ENCODE results near the gene PSORS1C1. TPM values are rescaled to one million over a fixed set of nuclear protein-coding genes. Genes with fewer than 3 reads are reported as not detected.
A peak's percentile ranks its signal among the peaks of the same experiment; 100 is the strongest.

The PSORS1C1 gene
- total and polyA plus RNA-seq, 7 donors: 0.03 to 0.47 (median 0.07) TPM; not detected in 1

DNA sequence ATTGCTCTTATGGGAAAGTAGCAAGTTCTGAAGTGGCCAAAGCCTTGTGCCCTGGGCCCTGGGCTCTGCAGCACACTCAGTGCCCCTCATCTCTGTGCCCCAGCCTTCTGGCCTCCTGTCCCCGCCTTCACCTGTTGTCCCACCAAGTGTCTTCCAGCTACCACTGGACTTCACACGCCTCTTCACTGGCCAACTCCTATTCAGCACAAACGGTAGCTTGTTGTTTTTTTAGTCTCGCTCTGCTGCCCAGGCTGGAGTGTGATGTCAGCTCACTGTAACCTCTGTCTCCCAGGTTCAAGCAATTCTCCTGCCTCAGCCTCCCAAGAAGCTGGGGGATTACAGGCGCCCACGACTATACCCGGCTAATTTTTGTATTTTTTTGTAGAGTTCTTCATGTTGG is 38.2 kb downstream of the PSORS1C1 start:
- H3K4me3 ChIP-seq: no peak overlapping the region
- H3K4me1 ChIP-seq: no peaks in the 10 kb centered on the region
- peaks cover 0 to 51% of the 10 kb centered on the region in 2 donors for H3K36me3 ChIP-seq (ENCODE audit: insufficient read depth in 1 of 2, low read depth in 1 of 2)
- H3K27ac ChIP-seq: no peak overlapping the region
- intact Hi-C loops (cut with DNase I): no loop called here
- TF ChIP-seq, protein P1, sequence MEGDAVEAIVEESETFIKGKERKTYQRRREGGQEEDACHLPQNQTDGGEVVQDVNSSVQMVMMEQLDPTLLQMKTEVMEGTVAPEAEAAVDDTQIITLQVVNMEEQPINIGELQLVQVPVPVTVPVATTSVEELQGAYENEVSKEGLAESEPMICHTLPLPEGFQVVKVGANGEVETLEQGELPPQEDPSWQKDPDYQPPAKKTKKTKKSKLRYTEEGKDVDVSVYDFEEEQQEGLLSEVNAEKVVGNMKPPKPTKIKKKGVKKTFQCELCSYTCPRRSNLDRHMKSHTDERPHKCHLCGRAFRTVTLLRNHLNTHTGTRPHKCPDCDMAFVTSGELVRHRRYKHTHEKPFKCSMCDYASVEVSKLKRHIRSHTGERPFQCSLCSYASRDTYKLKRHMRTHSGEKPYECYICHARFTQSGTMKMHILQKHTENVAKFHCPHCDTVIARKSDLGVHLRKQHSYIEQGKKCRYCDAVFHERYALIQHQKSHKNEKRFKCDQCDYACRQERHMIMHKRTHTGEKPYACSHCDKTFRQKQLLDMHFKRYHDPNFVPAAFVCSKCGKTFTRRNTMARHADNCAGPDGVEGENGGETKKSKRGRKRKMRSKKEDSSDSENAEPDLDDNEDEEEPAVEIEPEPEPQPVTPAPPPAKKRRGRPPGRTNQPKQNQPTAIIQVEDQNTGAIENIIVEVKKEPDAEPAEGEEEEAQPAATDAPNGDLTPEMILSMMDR (IDR thresholded peaks at IDR 0.05): no peak
- H3K9me3 ChIP-seq: no peaks in the 10 kb centered on the region
- H3K27me3 ChIP-seq (ENCODE audit: insufficient read depth in 3 of 3, low read length in 2 of 3): no peaks in the 10 kb centered on the region
- no peak for ATAC-seq
- DNase-seq: peak in 1 of 2 donors; percentile 36
- 83 to 87% (median 87%) methylated on average over 7 of the region's 7 CpGs for WGBS, 3 donors

DNA sequence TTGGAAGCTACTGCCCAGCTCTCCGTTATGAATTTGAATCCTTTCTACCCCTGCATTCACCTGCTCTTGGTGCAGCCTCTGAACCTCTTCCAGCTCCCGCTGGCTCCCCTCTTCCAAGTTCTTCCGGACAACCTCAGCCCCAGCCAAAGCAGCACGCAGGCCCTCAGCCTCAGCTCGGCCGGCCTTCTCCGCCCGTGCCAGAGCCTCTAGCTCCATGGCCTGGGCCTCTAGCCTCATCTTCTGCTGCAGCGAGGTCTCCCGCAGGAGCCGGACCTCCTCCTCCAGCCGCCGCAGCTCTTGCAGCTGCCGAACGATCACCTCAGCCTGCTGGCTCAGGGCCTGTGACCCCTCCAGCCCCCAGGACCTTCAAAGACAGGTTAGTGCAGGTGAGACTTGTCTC is 39.8 kb downstream of the PSORS1C1 start:
- no peaks in the 10 kb centered on the region for H3K27me3 ChIP-seq (ENCODE audit: insufficient read depth in 3 of 3, low read length in 2 of 3)
- peaks cover 0 to 44% of the 10 kb centered on the region in 2 donors for H3K36me3 ChIP-seq (ENCODE audit: insufficient read depth in 1 of 2, low read depth in 1 of 2)
- no peak overlapping the region for H3K27ac ChIP-seq
- peaks cover 5% of the 10 kb centered on the region for H3K4me1 ChIP-seq
- TF ChIP-seq, protein P1 (IDR thresholded peaks at IDR 0.05): no peak
- H3K9me3 ChIP-seq: no peaks in the 10 kb centered on the region
- H3K4me3 ChIP-seq: no peak overlapping the region
- WGBS, 3 donors: 83 to 92% (median 91%) methylated on average over 15 of the region's 15 CpGs
- DNase-seq: no peak
- ATAC-seq: no peak
- intact Hi-C loops (cut with DNase I): no loop called here

DNA sequence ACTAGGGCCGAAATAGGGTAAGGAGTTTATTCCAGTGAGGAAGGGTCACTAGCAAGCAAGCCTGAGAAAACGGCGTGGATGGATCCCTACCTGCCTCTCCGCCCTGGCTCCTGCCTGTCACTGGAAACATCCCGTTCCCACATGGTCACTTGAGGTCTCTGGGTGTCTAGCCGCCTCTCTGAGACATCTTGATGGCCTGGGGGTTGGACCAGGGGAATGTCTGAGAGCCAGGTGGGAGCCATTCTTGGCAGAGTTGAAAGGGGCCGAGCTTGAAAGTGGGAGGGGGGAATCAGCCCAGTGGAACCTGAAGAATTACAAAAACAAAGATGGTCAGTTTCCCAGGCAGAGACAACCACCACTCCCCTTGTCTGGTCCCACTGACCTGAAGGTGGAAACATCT is 42.0 kb downstream of the PSORS1C1 start:
- TF ChIP-seq, protein P1 (IDR thresholded peaks at IDR 0.05): no peak
- Histone ChIP-seq H3K27me3 (ENCODE audit: insufficient read depth in 3 of 3, low read length in 2 of 3) (no peaks in the 10 kb centered on the region), H3K4me1 (peaks cover 6% of the 10 kb centered on the region), H3K4me3 (no peak overlapping the region), H3K9me3 (no peaks in the 10 kb centered on the region), H3K27ac (no peak overlapping the region), H3K36me3 (ENCODE audit: insufficient read depth in 1 of 2, low read depth in 1 of 2) (peaks cover 0 to 32% of the 10 kb centered on the region in 2 donors)
- DNase-seq (peak in 1 of 2 donors; percentile 28), ATAC-seq (no peak)
- 91 to 96% (median 95%) methylated on average over 7 of the region's 7 CpGs for WGBS, 3 donors
- intact Hi-C loops (cut with DNase I): no loop called here

DNA sequence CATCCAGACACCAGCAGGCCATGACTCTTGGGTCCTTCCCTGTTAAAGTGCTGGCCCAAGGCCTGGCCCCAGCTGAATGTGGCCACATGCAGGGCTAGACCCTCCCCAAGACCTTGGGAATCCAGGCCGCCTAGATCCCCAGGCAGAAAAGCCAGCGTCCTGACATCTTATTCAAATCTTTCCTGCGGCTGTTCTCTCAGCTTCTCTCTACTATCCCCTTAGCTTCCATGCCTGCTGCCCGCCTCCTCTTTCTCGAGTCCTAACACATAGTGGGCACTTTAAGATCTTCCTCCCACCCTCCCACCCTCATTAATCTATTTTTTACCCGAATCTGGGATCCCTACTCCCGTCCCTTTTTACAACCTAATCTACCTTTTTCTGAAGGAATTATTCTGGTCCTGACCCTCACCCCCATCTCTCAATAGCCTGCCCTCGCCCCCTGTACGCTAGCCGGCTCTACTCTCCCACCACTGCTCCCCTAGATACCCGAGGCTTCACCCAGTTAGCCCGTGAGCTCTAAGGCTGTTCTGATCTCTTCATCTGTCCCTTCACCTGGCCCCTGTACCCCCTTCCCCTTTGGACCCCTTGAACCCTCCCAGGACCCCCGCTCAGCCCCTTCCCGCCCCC is 43.0 kb downstream of the PSORS1C1 start, which contains the start of gene CCHCR1:
Gene CCHCR1 (minus strand): TSS at position 290 of the 627 bp plus-strand sequence. CDS start 202 bp downstream, at position 88.
- DNase-seq: no peak
- no peaks in the 10 kb centered on the region for H3K9me3 ChIP-seq
- H3K27me3 ChIP-seq (ENCODE audit: insufficient read depth in 3 of 3, low read length in 2 of 3): no peaks in the 10 kb centered on the region
- peaks cover 6% of the 10 kb centered on the region for H3K4me1 ChIP-seq
- intact Hi-C loops (cut with DNase I): no loop called here
- H3K36me3 ChIP-seq (ENCODE audit: insufficient read depth in 1 of 2, low read depth in 1 of 2): peaks cover 0 to 33% of the 10 kb centered on the region in 2 donors
- H3K27ac ChIP-seq: peak within 1 kb of the TSS; percentile 63
- ATAC-seq: peak in 1 of 4 donors; percentile 52
- TF ChIP-seq, protein P1 (IDR thresholded peaks at IDR 0.05): no peak
- 5 to 6% (median 6%) methylated on average over 14 of the region's 14 CpGs for WGBS, 3 donors
- H3K4me3 ChIP-seq: peak within 1 kb of the TSS; percentile 81

All from psoas muscle (tissue), 8 donors.